Activated effector memory CD4-positive, alpha-beta T cell treated with anti-CD3 and anti-CD28 coated beads, Interleukin-2, amount 50 U/mL, for 16 hours (primary cell): ENCODE measurements around the gene SEMA3B.
"Not testable (repeated sequence)": the region's sequence is repeated elsewhere in the genome, so short reads cannot be mapped to it uniquely, and the experiment has no call there.

ENCODE experiments used
- DNase-seq: peaks from one replicate; pipeline ENCODE4 v3.0.0-alpha.2; 2020

SEMA3B gene

DNA sequence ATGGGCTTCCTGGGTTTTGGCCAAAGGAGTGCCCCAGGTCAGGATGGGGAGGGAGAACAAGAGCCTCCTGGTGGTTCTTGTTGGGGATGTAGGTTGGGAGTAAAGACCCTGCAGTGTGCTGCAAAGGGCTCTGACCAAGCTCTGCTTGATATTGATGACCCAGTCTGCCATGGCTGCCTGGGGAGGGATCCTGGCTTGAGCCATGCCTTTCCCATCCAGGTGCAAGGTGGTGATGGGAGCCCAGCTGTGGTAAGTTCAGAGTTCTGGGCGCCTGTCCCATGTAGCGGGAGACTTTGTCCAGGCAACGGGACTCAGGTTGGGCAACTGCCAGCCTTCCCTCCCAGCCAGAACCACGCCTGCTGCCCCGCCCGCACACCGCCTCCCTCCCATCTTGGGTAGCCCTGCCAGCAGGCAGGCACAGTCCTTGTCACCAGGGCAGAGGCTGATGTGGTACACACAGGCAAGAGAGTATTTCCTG lies 30.4 kb upstream of the SEMA3B start:
- peak; percentile 79 for DNase-seq

DNA sequence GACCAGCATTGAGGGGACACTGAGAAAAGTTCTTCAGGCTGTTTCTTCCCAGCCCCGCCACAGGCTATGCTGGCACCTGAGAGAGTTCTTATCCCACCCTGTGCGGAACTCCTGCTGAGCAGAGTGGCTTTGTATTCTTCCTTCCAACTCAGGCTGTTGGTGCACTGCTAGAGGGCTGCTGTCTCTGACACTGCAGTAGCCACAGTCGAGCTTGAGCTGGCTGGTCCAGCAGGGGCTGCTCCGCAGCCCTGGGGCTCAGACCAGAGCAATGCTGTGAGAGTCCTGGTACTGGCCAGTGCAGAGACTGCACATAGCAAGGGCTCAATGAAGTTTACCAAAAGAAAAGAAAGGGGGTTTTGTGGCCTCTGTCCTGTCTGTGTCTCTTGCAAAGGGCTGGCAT lies 29.3 kb upstream of the SEMA3B start:
- no peak for DNase-seq

DNA sequence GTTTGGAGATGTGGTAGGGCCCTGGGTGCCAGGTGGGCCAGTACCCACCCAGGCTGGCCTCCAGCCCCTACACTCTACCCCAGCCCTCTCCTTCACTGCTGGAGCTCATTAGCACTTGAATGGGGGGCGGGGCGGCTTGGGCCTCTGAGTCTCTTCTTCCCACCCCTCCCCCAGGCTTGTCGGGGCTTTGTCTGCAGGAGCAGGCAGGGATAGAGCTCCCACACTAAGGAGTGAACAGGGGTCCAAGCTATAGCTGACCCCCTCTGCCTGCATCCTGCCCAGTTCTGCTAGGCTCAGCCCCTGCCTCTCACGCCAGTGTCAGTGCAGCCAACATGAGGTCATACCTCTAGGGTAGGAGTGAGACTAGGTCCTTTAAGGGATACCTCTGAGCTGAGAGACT lies 27.8 kb upstream of the SEMA3B start:
- DNase-seq, result no peak

DNA sequence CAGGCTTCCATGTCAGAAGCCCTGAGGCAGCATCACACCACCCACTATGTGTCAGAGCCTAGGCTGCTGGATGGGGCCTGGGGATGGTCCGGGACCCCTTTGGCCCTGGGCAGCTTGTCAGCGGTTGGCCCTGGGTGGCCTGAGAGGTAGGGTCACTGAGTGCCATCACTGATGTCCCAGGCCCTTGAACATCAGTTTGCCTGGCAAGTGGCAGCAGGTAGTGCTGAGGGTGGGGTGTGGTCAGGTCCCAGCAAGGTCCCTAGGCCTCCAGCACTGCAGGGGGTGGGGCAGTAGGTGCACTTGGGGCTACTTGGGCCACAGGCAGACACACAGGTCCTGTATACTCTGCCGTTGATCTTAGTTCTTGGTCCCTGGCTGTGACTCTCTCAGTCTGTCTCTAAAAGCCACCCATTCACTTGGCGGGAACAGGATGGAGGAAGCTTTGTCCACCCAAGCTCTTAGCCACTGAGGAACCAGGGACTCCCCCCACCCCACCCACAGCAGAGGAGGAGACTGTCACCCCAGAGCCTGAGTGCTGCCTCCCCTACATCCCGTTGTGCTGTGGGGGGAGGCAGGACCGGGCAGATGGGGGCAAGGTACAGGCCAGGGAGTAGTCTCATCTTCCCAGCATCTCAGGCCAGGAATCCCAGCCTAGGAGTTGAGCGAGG lies 27.1 kb upstream of the SEMA3B start:
- DNase-seq, result no peak

DNA sequence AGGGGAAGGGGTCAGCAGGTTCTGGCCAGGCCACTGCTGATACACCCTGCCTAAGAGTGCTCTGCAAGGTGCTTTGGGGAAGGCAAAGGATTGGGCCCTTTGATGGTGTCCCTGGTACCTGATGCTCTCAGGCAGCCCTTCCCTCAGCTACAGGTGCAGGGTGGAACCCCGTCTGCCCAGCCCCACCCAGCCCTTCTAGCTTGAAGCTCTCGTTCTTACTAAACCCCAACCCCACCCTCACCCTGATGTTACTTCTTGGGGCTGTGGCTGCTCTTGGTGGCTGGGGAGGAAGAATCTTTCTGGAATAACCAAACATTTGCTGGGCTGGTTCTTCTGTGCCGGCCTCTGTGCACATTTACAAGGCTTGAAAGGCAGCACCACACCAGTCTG lies 26.6 kb upstream of the SEMA3B start:
- no peak for DNase-seq

DNA sequence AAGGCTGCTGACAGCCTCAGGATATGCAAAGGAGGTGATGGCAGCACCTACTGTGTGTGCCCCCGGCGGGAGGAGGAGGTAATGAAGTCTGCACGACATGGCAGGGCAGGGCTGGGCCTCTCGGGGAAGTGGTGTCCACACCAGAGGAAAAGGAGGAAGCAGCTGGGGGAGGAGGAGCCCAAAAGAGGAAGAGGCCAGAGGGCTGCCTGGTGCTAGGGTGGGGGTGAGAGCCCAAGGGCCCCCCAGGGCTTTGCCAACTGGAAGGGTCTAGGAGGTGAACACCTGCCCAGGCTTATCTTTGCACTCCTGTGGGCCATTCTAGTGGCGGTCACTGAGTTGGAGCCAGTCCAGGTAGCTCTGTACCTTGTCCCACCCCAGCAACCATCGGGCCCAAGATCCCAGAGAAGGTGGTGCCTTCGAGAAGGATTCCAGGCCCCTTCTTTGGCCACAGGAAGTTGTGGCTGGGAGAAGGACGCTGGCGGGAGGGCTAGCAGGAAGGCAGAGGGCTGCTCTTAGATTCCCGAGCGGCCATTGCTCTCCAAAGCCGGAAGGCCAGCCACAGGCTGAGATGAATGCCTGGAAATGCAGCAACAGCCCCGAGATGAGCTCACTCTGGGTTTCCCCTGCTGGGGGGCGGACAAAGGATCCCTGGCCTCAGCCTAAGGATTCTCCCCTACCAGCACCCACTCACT lies 25.9 kb upstream of the SEMA3B start:
- DNase-seq, result peak; percentile 81

DNA sequence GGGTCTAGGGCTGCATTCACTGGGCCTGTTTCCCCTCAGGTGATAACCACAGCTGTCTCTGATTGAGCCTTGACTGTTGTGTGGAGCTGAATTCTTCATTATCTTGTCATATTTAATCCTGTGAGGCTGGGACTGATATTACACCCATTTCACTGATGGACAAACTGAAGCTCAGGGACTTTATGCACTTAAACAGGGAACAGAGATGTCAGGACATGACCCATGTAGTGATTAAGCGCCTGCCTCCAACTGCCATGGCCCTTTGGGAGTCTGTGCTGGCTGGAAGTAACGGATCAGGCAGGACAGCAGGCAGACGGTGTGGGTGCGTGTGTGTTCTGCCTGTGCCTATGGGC lies 25.4 kb upstream of the SEMA3B start:
- DNase-seq, result no peak

DNA sequence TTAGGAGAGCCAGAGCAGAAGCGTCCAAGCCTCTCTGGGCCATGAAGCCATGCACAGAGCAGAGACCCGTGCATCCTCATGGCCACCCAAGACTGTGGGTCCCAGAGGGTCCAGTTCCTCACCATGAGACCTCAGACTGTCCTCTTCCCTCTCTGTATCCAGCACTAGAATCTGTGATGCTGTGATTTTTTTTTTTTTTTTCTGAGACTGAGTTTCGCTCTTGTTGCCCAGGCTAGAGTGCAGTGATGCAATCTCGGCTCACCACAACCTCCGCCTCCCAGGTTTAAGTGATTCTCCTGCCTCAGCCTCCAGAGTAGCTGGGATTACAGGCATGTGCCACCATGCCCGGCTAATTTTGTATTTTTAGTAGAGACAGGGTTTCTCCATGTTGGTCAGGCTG lies 24.1 kb upstream of the SEMA3B start:
- not testable (repeated sequence) for DNase-seq

DNA sequence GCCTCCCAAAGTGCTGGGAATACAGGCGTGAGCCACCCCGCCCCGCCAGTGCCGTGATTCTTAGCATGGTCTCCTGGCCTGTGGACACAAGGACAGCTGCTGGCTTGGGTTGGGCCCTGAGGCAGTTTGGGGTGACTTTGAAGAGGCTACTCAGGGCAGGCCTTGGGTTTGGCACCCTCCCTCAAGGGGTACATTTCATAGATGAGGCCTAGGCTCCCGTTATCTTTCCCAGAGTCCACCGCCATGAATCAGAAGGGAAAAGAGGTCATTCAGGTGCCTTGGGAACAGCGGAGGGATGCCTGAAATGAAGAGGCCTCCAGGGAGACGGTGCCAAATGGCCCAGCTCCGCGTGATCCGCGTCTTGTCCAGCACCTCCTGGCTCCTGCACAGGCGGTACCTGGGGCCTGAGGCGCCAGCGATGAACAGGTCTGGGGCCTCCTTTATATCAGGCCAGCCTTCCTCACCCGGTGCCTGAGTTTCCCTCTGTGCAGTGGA lies 23.6 kb upstream of the SEMA3B start:
- DNase-seq, result no peak

DNA sequence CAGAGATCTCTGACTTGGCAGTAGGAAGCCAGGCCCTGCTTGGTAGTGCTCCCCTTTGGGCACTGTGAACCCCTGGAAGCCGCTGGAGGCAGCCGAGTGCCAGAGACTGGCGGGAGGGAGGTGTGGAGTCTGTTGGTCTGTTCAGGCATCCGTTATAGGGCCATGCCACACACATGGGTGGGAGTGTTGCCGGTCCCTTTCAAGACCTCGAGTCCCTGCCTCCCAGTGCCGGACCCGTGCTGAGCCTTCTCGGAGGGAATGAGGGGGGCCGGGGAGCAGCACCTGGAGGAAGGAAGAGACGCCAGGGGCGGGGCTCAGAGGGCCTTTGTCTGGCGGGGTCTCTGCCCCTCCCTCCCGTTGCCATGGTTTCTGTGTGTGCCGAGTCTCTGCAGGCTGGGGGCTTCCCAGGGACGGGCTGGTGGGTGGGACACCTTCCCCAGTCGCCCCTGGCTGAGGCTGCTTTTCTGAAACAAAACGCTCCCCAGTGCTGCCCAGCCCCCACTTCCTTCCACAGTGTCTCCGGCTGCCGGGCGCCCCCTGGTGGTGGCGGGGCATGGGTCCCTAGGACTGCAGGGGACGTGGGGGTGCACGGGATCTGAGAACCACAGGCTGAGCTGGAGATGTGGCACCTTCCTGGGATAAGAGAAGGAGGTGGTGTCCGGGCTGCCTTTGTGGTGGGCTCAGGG lies 23.0 kb upstream of the SEMA3B start:
- peak; percentile 98 for DNase-seq

DNA sequence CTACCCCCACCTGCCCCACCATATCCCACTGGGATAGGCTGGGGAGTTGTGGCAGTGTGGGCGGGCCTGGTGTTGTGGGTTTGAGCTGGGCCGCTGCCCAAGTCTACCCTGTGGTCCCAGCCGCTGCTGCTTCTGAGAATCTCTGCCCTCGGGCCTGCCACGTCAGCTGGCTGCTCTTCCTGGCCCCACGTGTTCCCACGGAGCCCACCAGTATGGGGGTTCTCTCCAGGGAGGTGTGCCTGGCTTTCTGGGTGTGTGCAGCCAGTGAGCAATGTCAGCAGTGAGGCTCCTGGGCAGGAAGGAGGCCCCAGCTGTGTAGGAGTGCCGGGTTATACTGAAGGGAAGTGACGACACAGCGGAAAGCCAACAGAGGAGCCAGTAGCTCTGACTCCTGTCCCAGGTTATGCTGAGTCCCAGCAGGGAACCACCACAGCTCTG lies 22.4 kb upstream of the SEMA3B start:
- peak; percentile 93 for DNase-seq

DNA sequence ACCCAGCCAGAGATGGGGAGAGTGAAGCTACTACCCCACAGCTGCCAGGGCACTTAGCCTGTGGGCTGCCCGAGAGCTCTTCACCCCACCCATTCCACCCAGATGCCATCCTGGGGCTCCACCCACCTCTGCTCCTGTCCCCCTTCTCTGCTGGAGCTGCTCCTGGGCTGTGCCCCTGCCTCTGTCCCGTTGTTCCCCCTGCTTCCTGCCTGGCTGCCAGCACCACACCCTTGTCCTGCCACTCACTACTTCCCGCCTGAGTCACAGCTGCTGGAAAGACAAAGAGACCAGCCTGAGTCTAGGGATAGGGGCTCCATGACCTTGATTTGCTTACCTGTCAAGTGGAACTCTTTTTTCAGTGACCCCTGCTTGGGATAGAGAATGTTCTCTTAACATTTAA lies 20.6 kb upstream of the SEMA3B start:
- no peak for DNase-seq

DNA sequence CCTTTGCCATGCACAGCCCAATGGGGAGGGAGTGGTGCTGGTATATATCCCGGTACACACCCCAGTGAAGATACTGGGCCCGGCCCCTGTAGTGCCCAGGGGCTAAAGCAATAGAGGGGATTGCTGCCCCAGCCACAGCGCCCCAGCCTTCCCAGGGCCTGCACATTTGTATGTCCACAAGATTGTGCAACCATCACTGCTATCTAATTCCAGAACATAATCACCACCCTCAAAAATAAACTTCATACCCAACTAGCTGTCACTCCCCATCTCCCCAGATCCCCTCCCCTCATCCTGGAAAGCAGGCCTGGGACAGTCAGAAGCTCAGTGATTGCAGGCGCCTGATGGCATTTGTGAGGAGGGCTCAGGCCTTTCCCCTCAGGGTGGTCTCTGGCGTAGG lies 19.5 kb upstream of the SEMA3B start:
- DNase-seq, result no peak

DNA sequence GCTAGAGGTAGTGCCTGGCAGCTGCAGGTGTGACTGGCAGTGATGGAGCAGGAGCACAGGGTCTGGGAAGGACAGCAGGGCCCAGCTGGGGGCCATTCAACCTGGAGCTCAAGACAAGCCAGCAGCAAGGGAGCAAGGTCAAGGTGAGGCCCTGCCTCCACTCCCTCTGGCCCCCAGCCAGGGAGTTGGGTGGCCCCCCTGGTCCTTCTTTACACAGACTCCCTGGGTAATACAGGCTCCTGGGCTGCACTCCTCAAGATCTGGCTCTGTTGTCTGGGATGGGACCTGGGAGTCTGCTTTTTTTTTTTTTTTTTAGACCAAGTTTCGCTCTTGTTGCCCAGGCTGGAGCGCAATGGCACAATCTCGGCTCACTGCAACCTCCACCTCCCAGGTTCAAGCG lies 18.4 kb upstream of the SEMA3B start:
- no peak for DNase-seq

DNA sequence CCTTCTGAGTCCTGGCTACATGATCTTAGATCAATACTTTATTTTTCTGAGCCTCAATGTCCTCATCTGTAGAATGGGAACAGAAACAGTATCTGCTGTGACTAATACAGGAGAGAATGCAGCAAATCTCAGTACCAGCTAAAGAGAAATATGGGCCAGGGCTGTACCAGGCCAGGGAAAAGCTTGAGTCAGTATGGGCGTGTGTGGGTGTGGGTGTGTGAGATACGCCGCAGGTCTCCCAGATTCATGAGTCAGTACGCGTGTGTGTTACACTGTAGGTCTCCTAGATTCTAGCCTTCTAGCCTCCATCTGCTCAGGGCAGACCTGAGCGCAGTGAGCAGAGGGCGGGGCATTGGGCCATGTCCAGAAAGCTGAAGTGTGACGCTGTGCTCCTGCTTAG lies 17.7 kb upstream of the SEMA3B start:
- peak; percentile 84 for DNase-seq

DNA sequence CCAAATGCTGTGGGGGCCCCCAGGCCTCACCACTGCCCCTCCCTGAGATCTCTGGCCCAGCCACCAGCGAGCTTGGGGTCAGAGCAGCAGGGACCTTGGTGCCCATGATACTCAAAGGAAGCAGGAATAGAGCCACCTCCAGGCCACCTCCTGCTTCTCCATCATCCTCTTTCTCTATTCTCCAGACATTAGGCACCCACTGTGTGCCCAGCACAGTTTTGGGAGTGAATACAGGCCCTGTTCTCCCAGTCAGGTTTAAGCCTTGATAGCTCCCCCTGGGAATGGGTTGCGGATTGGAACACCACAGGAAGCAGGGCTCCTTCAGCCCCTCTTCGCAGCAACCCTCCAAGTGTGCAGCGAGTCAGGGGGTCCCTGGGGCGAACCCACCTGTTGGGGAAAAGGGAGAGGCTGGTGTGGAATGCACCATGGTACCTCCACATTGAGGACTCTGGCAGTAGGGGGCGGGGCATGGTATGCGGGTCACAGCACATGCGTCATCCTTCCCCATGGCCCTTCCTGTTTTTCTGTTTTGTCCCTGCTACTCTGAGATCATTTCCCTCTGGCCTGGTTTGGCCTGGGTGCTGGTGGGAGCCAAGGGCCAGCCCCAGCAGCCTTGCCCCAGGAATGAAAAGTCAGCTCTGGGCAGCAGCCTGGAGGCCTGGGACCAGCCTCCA lies 14.2 kb upstream of the SEMA3B start:
- DNase-seq, result no peak

DNA sequence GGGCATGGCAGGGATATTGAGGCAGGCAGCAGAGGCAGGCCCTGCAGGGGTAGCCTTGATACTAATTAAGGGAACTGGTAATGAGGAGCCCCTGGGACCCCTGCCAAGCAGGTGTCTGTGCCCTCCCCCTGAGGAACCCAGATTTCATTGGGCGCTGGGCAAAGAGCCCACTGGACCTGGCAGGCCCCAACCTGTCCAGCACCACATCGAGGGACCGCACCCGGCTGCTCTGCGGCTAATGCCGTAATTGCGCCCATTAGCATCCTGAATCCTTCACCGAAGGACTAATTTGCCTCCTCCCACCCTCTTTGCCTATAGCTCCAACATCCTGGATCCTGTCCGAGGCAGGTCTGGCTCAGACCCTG lies 13.7 kb upstream of the SEMA3B start:
- DNase-seq, result no peak

DNA sequence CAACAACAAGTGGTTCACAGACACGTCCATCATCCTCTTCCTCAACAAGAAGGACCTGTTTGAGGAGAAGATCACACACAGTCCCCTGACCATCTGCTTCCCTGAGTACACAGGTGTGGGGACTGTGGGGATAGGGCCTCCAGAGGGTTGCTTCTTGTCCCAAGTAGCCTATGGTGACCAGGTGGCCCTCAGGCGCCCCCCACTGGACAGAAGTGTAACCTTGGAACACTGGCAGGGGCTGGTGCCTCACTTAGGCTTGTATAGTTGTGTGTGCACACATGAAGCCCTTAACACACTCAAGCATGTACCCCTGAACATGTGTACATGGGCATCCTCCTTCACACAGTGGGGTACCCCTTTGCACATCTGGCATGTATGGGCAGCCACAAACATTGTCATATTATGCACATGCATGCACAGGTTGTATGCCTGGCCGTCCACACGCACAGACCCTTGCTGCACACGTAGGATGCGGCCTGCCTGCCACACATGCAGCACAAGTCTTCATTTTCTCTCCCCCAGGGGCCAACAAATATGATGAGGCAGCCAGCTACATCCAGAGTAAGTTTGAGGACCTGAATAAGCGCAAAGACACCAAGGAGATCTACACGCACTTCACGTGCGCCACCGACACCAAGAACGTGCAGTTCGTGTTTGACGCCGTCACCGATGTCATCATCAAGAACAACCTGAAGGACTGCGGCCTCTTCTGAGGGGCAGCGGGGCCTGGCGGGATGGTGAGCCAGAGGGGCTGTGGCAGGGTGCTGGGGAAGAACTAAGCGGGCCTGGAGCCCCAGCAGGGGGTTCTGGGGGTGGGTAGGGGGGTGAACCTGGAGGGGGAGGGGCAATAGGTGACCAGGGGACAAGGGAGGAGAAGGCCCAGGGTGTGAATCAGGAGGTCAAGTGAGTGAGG lies 11.7 kb upstream of the SEMA3B start:
- peak; percentile 78 for DNase-seq

DNA sequence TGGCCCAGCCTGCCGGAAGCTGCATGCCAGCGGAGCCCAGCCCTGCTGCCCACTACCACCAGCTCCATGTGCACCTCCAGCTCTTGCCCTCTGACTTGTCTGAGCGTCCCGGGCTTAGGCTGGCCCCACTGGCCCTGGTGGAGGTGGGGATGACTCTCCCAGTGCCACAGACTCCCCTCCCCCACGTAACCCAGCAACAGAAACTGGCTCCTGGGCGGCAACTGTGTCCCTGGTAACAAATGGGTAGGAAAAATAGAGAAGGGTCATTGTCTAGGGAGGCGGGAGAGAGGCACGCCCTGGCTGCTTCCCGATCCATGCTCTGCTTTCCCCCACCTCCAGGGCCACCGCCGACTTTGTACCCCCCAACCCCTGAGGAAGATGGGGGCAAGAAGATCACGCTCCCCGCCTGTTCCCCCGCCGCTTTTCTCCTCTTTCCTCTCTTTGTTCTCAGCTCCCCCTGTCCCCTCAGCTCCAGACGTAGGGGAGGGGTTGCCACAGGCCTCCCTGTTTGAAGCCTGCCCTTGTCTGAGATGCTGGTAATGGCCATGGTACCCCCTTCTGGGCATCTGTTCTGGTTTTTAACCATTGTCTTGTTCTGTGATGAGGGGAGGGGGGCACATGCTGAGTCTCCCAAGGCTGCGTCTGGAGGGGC lies 10.8 kb upstream of the SEMA3B start:
- DNase-seq, result no peak

DNA sequence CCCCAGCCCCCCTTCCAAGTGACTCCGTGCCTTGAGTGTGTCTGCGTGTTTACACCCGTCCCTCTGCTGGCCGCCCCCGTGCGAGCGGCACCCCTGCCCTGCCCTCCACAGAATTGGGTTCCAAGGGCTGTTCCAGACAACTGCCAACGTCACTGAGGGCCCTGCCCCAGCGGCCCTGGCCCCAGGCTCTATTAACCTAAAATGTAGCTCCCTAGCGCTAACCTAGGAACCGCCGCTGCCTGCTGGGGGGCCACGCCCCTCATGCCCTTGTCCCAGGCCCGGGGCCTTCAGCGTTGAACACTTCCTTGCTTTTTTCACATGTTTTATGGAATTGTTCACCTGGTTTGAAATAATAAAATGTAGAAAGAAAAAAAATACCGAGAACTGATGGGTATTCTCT lies 10.0 kb upstream of the SEMA3B start:
- no peak for DNase-seq

DNA sequence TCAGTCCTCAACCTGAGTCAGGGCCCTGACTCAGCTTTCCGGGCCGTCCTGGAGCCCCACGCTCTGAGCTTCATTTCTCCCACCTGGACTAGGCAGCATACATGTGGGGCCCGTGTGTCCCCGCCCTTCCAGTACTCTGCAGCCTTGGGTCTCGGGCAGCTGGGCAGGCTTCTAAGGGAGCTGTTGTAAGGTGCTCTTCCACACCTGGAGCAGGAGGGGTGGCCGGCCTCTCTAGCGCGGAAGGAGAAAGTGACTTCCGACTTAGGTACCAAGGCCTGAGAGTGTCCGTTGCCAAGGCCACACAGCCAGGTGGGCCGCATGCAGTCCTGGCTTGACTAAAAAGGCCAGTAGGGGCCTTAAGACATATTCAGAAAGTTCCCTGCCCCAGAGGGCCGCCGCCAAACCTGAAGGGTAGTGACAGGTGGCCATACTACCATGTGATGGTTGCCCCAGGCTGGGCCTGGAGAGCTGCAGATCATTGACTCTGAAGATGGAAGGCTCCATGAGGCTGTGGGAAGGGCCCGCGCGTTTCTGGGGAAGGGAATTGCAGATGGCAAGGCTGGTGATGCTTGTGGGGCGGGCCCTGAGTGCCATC lies 9.4 kb upstream of the SEMA3B start:
- no peak for DNase-seq
